AML-193 (cell line): Measurements from ENCODE around the gene PURA.
A peak's percentile ranks its signal among the peaks of the same experiment; 100 is the strongest.

Experiments used
- DNase-seq, 2 experiments: peaks; one replicate each; lab custom pipeline; 2025; lab: John Stamatoyannopoulos, UW

Gene PURA

GRCh38 chr5:140109759-140110645 lies 3.9 kb upstream of the PURA start:
- no peak for DNase-seq

DNA sequence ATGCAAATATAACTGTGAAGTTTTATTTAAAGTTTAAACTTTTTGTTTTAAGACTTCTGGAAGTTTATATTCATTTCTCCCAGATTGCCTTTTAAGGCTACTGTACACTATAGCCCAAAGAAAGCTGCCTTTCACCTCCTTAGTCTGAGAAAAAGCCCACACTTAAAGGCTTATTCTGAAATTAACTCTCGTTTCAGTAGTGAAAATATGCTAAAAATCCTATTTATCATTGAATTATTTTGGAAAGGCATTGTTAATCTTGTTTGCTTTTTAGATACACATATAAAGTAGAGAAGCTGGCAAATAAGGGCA lies 3.3 kb upstream of the PURA start:
- no peak for DNase-seq

GRCh38 chr5:140111011-140111858 lies 2.7 kb upstream of the PURA start:
- DNase-seq: no peak

DNA sequence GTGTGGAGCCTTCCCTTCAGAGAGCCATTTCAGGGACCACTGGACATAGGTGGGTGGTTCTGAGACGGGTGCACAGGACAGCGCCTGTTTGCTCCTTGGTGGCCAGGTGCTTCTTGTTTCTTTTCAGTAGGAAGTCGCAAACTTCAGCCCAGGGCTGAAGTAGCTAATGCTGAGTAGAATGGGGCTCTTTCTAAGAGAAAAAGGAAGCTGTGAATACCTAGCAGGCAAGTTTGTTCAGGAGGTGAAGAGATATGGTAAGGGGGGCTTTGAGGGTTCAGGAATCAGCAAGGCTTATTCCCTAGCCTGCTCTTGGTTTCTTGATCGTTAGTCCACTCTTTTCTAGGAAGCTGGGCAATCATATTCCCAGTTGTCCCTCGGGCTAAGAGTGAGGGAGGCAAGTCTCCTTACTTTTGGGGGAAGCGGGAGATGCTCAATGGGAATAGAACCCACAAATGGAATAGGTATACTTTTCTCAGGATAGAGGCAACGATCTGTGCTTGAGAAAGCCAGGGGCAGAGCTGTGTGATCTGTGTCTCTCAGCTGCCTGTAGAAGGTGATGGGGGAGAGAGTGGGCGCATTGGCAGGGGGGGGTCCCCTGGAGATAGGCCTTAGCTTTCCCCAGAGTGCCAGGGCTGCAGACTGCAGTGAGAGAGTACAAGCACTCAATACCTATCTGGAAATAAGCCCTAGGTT lies 1.9 kb upstream of the PURA start:
- DNase-seq: no peak

DNA sequence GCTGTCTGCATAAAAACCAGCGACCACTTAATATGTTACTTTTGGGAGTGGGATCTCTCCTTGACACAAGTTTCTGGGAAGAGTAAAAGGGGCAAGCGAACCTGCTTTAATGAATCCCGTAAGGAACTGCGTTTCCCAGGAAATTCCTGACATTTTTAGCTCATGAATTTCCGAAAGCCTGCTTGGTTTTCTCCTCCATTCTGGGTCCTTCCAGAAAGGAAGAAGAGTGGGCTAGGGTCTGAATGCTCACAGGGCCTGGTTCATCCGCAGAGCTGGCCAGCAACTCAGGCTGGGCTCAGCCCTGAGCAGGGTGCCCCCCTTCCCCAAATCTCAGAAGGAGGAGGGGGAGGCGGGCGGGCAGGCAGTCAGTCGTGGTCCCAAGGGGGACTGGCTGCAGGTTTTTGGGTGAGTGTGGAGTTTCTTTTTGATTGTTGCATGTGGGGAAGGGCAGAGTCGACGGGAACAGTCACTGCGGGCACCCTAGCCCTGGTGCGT lies 1.2 kb upstream of the PURA start:
- DNase-seq: no peak

- DNase-seq: no peak
Observed at GRCh38 chr5:140113180-140113698, 670 bp upstream of the PURA start.

DNA sequence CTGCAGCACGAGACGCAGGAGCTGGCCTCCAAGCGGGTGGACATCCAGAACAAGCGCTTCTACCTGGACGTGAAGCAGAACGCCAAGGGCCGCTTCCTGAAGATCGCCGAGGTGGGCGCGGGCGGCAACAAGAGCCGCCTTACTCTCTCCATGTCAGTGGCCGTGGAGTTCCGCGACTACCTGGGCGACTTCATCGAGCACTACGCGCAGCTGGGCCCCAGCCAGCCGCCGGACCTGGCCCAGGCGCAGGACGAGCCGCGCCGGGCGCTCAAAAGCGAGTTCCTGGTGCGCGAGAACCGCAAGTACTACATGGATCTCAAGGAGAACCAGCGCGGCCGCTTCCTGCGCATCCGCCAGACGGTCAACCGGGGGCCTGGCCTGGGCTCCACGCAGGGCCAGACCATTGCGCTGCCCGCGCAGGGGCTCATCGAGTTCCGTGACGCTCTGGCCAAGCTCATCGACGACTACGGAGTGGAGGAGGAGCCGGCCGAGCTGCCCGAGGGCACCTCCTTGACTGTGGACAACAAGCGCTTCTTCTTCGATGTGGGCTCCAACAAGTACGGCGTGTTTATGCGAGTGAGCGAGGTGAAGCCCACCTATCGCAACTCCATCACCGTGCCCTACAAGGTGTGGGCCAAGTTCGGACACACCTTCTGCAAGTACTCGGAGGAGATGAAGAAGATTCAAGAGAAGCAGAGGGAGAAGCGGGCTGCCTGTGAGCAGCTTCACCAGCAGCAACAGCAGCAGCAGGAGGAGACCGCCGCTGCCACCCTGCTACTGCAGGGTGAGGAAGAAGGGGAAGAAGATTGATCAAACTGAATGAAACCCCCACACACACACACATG lies 654 bp downstream of the PURA start:
- DNase-seq: no peak

DNA sequence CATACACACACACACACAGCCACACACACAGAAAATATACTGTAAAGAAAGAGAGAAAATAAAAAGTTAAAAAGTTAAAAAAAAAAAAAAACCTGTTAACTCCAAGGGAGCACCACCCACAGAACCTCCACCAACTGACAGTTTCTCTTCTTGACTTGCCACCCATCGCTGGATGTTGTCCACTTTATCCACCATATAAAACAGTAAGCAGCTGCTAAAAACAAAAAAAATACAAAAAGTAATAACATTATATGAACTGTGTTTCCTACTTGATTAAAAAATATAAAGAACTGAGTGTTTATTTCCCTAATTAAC lies 1.2 kb downstream of the PURA start:
- DNase-seq: no peak

DNA sequence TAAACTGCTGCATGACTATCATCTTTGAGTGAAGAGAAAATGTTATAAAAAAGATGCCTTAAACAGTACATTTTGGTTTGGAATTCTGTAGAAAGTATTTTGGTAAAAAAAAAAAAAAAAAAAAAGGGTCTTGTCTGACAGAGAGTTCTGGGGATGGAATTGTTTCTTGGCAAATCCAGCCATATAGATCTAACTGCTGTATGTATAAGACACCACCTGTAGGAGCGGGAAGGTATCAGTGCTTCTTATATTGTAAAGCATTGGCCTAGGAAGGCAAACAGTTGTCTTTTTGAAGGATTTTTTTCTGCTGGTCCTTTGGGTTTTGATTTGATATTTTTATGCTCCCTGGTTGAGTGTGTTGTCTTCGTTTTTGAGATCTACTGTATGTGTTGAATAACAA lies 2.8 kb downstream of the PURA start:
- no peak for DNase-seq

GRCh38 chr5:140117523-140117922 lies 3.6 kb downstream of the PURA start:
- DNase-seq: no peak

GRCh38 chr5:140118302-140118936 lies 4.5 kb downstream of the PURA start:
- no peak for DNase-seq

- no peak for DNase-seq
Observed at GRCh38 chr5:140125637-140126036, 11.7 kb downstream of the PURA start, which contains the start of gene IGIP. Gene IGIP, plus strand, starts transcription at chr5:140125937. Its CDS starts 2,540 bp downstream, at chr5:140128477.

GRCh38 chr5:140126315-140127012 lies 12.6 kb downstream of the PURA start:
- no peak for DNase-seq

DNA sequence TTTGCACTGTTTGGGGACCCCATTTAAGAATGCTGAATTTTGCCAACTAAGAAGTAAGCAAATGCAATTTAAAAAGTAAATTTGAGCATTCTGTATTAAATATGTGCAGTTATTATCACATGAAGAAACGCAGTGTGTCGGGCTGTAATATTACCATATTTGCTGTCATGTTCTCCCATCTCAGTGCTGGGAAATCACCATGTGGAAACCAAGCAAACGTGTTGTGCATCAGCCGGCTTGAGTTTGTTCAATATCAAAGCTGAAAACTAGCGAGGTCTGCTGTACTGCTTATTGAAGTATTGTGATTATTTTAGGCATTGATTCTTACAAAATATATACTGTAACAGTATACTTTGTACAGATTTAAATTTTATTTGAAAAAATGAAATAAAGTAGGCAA lies 14.5 kb downstream of the PURA start:
- no peak for DNase-seq

DNA sequence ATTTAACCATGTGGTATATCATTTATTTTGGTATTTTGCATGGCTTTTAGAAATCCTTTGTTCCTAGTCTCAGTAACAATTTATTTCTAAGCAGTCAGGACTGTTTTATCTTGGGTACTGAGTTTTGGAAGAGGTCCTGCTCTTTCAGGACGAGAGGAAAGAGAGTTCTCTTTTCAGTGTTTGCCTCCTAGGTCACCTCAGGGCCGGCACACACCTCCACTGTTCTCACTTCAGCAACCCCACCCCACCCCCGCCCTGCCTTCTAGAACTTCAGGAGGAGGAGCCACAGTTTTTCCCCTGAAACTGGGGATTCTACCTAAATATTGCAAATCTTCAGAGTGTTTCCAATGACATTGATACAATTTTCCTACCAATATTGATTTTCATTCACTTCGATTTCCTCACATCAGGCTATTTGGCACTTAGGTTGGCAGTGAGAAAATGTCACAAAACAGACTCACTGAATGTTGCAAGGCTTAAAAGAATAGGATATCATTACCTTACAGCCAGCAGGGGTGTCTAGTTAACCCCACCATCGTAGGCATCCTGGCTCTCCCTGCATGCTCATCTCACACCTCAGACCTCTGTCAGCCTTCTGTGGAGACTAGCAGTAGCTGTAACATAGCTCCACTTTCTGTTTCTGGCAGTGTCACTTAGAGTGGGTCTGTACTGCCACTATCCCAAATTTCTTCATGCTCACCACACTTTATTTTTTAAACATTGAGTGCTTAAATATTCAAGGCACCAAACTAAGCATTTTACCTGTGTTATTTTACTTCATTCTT lies 17.2 kb downstream of the PURA start:
- DNase-seq: no peak

GRCh38 chr5:140131967-140132409 lies 18.1 kb downstream of the PURA start:
- peak; percentile 16 to 41 for DNase-seq

- DNase-seq: no peak
Observed at GRCh38 chr5:140133514-140134167, 19.7 kb downstream of the PURA start.

DNA sequence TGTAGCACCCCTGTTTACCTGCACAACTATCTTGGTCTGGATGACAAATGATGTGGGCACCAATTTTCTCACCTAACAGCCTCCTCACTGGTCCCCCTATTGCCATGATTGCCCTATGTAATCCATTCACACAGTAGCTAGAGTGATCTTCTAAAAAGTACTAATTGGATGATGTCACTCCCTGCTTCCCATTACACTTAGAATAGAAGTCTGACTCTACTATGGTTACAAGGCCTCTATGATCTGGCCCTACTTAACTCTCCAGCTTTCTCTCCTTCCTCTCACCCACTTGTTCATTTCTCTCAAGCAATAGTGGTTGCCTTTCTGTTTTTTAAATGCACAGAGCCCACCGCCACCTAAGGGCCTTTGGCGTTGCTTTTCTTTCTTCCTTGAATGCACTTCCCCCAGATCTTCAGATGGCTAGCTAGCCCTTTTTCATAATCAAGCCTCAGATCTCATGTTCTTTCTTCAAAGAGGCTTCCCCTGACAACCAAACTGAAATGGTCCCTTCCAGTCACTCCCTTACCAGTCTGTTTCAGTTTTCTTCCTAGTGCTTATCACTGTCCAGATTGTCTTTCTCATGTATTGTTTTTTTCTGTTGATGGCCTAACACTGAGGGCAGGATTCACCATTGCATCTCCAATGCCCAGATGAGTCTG lies 20.5 kb downstream of the PURA start:
- DNase-seq: no peak
